Stimulated activated CD4-positive, alpha-beta T cell treated with anti-CD3 and anti-CD28 coated beads, Interleukin-12 subunit alpha, Interleukin-12 subunit beta, amount 100 ng/mL, for 48 hours (primary cell): ENCODE results near the gene NRXN3.

Source experiments
- DNase-seq, 3 donors: peaks; one replicate each; pipeline ENCODE4 v3.0.0-alpha.2; 2020; ENCODE audit warnings: low read depth in 2 of 3, low spot score in 1 of 3

NRXN3 gene

GRCh38 chr14:79325071-79325470 is 1154.9 kb downstream of the NRXN3 start:
- no peak for DNase-seq

GRCh38 chr14:79325557-79325956 is 1155.4 kb downstream of the NRXN3 start:
- DNase-seq, result no peak

DNA sequence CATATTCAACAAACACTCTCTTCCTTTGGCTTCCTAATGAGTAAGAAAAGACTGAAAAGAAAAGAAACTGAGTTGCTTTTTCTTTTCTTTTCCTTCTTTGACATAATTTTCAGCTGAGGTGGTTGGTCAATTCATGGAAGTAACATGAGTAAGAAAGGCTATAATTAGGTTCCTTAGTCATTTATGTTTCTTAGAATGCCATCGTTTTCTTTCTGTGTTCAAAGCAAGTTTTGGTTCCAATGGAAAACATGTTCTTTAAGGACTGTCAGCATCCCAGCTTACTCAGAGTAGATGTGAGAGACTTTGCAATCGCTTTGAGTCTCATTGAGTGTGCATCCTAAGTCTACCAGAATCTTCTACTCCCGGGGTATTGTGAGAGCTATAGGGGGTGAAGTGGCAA is 1158.7 kb downstream of the NRXN3 start:
- no peak for DNase-seq

- no peak for DNase-seq
Measured at GRCh38 chr14:79331830-79332229, 1161.7 kb downstream of the NRXN3 start.

DNA sequence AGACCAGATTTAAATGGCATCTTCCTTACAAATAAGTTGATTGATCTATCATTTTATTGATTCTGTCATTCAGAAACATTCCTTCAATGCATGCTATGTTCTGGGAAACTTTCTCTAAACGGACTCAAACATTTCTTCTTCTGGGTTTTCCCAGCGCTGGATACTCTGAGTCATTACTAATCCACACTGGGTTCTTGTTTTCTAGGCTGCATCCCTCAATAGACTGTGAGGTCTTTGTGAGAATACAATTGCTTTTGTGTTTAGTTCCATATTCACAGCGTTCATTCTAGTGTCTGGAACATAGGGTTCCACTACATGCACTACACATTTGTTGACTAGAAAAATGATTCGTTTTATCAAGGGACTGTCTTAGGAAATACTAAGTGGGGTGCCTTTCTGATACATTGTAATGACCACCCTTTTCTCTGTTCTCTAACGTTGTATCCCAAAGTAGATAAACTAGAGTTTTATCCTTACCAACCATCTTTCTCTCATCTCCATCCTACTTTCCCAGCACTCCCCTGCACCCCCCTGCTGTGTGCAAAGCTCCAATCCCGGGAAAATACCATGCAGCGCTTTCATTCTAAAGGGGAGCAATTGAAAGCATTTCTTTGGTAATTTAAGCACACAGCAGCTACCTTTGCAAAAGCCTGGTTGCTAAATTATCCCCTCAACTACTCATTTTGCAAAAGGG is 1162.5 kb downstream of the NRXN3 start:
- DNase-seq, result no peak

DNA sequence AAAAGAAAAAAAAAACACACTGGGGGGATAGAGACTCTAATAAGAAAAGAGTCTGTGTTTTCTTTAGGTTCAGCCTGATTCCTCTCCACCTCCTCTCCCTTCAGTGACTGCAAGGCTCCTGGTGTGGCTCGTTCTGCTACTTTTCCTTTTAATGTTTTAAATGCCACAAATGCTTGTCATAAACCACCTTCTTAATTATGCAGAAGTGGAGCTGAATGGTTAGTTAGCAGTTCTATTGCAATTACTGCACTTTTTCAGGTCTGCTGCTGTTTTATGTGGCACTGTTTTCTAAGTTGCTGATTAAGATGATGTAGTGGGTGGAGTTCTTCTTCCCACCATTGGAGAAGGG is 1163.0 kb downstream of the NRXN3 start:
- no peak for DNase-seq

DNA sequence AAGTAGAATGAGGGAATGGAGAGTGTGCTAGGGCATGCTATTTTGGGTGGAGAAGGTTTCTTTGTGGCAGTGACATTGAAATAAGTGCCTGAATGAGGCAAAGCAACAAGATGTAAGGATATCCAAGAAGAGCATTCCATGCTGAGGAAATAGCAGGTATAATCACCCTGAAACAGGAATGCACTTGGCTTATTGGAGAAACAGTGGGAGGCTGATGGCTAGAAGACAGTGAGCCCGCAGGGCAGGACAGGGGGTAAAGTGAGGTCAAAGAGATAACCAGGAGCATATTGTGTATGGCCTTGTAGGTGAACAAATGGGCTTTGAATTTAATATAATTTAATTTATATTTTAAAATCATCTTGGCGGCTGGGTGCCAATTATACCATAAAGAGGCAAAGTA is 1164.1 kb downstream of the NRXN3 start:
- no peak for DNase-seq

GRCh38 chr14:79337761-79338160 is 1167.6 kb downstream of the NRXN3 start:
- DNase-seq, result no peak

GRCh38 chr14:79342942-79343341 is 1172.8 kb downstream of the NRXN3 start:
- DNase-seq, result no peak

DNA sequence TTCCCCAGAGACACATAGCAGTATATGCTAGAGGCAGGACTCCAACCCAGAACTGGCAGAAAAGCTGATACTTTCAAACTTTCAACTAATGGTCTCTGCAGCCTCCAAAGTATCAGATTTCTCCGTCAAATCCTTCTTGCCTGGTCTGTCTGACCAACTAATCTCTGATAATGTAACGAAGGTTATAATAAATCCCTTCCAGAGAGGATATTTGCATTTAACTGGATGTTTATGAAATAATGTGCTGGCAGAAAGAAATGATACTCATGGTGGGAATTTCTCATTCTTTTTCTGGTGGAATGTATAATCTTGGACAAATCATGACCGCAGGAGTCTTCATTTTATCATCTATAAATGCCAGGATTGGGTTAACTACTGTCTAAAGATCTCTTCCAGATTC is 1180.8 kb downstream of the NRXN3 start:
- DNase-seq, result no peak

GRCh38 chr14:79352076-79352630 is 1182.0 kb downstream of the NRXN3 start:
- DNase-seq, result no peak

GRCh38 chr14:79354336-79354735 is 1184.2 kb downstream of the NRXN3 start:
- no peak for DNase-seq

- no peak for DNase-seq
Measured at GRCh38 chr14:79356040-79356439, 1185.9 kb downstream of the NRXN3 start.

GRCh38 chr14:79357307-79357706 is 1187.1 kb downstream of the NRXN3 start:
- no peak for DNase-seq

- no peak for DNase-seq
Measured at GRCh38 chr14:79363291-79363690, 1193.1 kb downstream of the NRXN3 start.

GRCh38 chr14:79369359-79370332 is 1199.5 kb downstream of the NRXN3 start:
- DNase-seq, result no peak

DNA sequence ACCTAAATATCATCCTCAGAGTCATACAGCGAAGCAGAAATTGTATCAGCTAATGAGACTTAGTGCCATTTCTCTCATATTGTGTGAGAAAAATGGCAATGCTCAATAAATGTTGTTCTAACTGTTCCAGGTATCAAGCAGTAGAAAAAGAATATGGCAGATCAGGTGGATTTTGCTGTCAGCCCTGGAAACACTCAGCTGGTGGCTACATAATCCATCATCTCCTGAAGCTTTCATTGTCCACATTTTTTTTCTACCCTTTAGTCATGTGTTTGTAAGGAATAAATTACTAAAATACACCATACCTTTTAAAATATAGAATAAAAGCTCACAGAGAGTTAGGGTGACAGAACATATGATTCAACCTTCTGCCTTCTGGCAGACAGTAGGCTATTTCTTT is 1200.8 kb downstream of the NRXN3 start:
- DNase-seq, result no peak

DNA sequence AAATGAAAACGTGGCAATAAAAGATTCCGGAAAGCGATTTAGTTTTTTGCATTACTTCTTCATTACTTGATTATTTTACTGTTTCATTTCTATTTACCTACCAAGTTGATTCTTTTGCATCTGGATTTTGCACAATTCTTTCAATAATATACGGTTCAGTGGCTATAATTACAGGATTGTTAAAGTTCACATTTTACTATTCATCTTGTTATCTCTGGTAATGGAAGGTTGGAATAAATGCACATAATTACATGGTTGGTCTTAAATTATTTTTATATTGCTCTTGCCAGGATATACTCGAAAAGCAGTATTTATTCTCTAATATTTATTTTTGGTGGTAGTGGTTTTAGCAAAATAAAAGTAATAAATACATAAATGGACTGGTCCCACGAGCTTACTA is 1203.3 kb downstream of the NRXN3 start:
- DNase-seq, result no peak

- DNase-seq, result no peak
Measured at GRCh38 chr14:79375356-79375755, 1205.2 kb downstream of the NRXN3 start.

- DNase-seq, result no peak
Measured at GRCh38 chr14:79376557-79376956, 1206.4 kb downstream of the NRXN3 start.

GRCh38 chr14:79378020-79378419 is 1207.8 kb downstream of the NRXN3 start:
- DNase-seq, result no peak

- DNase-seq, result no peak
Measured at GRCh38 chr14:79379266-79379665, 1209.1 kb downstream of the NRXN3 start.
